ENCODE results near the gene OR51I2. TPM values are rescaled to one million over a fixed set of nuclear protein-coding genes. Genes with fewer than 3 reads are reported as not detected.

Gene OR51I2
- total and polyA plus RNA-seq, 9 of the 15 experiments (the other 6 are each of a cell fraction or from before 2014, with no cell fraction given): 0.06 to 0.61 (median 0.07) TPM; not detected in 6

DNA sequence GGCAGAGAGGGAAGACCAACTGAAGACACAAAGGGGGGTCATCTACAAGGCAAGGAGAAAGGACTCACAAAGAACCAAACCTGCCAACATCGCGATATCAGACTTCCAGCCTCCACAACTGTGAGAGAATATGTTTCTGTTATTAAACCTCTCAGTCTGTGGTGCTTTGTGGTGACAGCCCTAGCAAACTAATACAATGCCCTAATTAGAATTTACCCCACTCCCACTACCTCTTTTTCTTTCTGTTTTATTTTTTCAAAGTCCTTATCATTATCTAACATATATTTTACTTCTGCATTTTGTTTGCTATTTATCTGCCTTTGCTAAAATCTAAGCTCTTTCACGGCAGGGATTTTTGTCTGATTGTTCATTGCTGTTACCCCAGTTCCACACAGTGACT lies 36.9 kb downstream of the OR51I2 start:
- H3K4me1 ChIP-seq (replicated peaks in 1 of 2; ENCODE audit: control insufficient read depth in 2 of 2, insufficient read depth in 2 of 2, low read length in 2 of 2): peaks cover 4 to 5% of the 10 kb centered on the region in 2 experiments; a peak in 1 of 5 replicates
- ATAC-seq (no peak; the same call in 2 of the 3 replicates), FAIRE-seq (no peak), DNase-seq (ENCODE audit: extremely low read depth in 1 of 4, low spot score in 3 of 4) (no peak)
- intact Hi-C loops (cut with micrococcal nuclease): no loop called here
- no peaks in the 10 kb centered on the region for H3K27me3 ChIP-seq (ENCODE audit: control insufficient read depth in 2 of 2, insufficient read depth in 2 of 2, low read length in 2 of 2)
- peaks cover 33% of the 10 kb centered on the region for H4K20me1 ChIP-seq (replicated peaks; ENCODE audit: control insufficient read depth, insufficient read depth, low read length)
- TF ChIP-seq, protein P1, sequence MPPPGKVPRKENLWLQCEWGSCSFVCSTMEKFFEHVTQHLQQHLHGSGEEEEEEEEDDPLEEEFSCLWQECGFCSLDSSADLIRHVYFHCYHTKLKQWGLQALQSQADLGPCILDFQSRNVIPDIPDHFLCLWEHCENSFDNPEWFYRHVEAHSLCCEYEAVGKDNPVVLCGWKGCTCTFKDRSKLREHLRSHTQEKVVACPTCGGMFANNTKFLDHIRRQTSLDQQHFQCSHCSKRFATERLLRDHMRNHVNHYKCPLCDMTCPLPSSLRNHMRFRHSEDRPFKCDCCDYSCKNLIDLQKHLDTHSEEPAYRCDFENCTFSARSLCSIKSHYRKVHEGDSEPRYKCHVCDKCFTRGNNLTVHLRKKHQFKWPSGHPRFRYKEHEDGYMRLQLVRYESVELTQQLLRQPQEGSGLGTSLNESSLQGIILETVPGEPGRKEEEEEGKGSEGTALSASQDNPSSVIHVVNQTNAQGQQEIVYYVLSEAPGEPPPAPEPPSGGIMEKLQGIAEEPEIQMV (tag; conservative IDR thresholded peaks at IDR 0.05; ENCODE audit: low read depth): no peak
- peak; percentile 49; the same call in 1 of the 2 replicates for TF ChIP-seq POLR2A (conservative IDR thresholded peaks at IDR 0.05)
- H3K27ac ChIP-seq (ENCODE audit: extremely low read depth, low read depth, low read length): no peak overlapping the region
- H3K9me3 ChIP-seq (replicated peaks; ENCODE audit: control insufficient read depth, insufficient read depth, low read depth, low read length): peaks cover 4% of the 10 kb centered on the region
- in situ Hi-C loops (cut with MboI): no loop called here
- H3K79me2 ChIP-seq (ENCODE audit: control insufficient read depth, insufficient read depth, low read length): peaks cover 77% of the 10 kb centered on the region
- peaks cover 74% of the 10 kb centered on the region for H3K36me3 ChIP-seq (ENCODE audit: control insufficient read depth, insufficient read depth, low read length)
- H2AFZ ChIP-seq (ENCODE audit: low read depth, low read length): no peak overlapping the region
- no peak overlapping the region for H3K9ac ChIP-seq (ENCODE audit: insufficient read depth in 1 of 2, low read depth in 2 of 2, low read length in 2 of 2)
- no peak overlapping the region for H3K4me2 ChIP-seq (ENCODE audit: insufficient read depth, low read length)
- H3K9me1 ChIP-seq (ENCODE audit: control insufficient read depth, insufficient read depth, low read length): no peaks in the 10 kb centered on the region
- H3K4me3 ChIP-seq: no peak overlapping the region
- ChIA-PET POLR2A (interaction anchor here (0.5 to 3.0 kb wide), 5 partner anchors 12 to 127 kb away, joined by 3 to 25 read pairs (median 3); no protein-coding TSS in a partner anchor), CTCF (ENCODE audit: low intra/inter-chr PET ratio) (no interaction called here)
- BruUV-seq (replicated peaks): no TSS peak
- 79% methylated on average over 3 of the region's 3 CpGs for WGBS (ENCODE audit: insufficient coverage, low coverage, missing lambda C conversion rate)

DNA sequence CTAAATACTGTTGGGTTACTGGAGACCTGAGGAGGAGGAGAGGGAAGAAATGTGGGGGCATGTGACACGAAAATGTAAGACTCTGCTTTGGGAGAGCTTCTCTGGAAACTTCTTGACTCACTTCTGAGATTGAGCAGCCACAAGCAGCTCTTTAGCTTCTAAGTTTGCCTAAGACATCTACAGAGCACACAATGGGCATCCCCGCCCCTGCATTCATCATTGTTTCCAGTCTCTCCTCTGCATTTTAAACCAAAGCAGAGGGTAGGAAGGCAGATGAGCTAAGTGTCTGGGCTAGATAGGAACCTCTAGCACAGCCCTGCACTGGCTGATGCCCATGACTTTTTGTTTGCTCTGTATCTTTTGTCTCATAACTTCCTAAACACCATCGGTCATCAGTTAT lies 37.3 kb downstream of the OR51I2 start:
- H3K9me3 ChIP-seq (replicated peaks; ENCODE audit: control insufficient read depth, insufficient read depth, low read depth, low read length): peaks cover 4% of the 10 kb centered on the region
- no peaks in the 10 kb centered on the region for H3K9me1 ChIP-seq (ENCODE audit: control insufficient read depth, insufficient read depth, low read length)
- ATAC-seq: peak; percentile 41
- peaks cover 4 to 5% of the 10 kb centered on the region in 2 experiments; a peak in 1 of 5 replicates for H3K4me1 ChIP-seq (replicated peaks in 1 of 2; ENCODE audit: control insufficient read depth in 2 of 2, insufficient read depth in 2 of 2, low read length in 2 of 2)
- no peak for FAIRE-seq
- no peak overlapping the region for H3K4me3 ChIP-seq
- intact Hi-C loops (cut with micrococcal nuclease) (no loop called here), in situ Hi-C loops (cut with MboI) (no loop called here)
- ChIA-PET CTCF (ENCODE audit: low intra/inter-chr PET ratio) (no interaction called here), POLR2A (interaction anchor here (0.5 to 3.0 kb wide), 6 partner anchors 12 to 127 kb away, joined by 3 to 25 read pairs (median 3); no protein-coding TSS in a partner anchor)
- H3K36me3 ChIP-seq (ENCODE audit: control insufficient read depth, insufficient read depth, low read length): peaks cover 78% of the 10 kb centered on the region
- H4K20me1 ChIP-seq (replicated peaks; ENCODE audit: control insufficient read depth, insufficient read depth, low read length): peaks cover 36% of the 10 kb centered on the region
- no peak overlapping the region for H2AFZ ChIP-seq (ENCODE audit: low read depth, low read length)
- no peak overlapping the region for H3K4me2 ChIP-seq (ENCODE audit: insufficient read depth, low read length)
- no peaks in the 10 kb centered on the region for H3K27me3 ChIP-seq (ENCODE audit: control insufficient read depth in 2 of 2, insufficient read depth in 2 of 2, low read length in 2 of 2)
- no peak for DNase-seq (ENCODE audit: extremely low read depth in 1 of 4, low spot score in 3 of 4)
- WGBS (ENCODE audit: insufficient coverage, low coverage, missing lambda C conversion rate): 38% methylated on average over 3 of the region's 3 CpGs
- H3K79me2 ChIP-seq (ENCODE audit: control insufficient read depth, insufficient read depth, low read length): peaks cover 81% of the 10 kb centered on the region
- no peak overlapping the region for H3K9ac ChIP-seq (ENCODE audit: insufficient read depth in 1 of 2, low read depth in 2 of 2, low read length in 2 of 2)
- H3K27ac ChIP-seq (ENCODE audit: extremely low read depth, low read depth, low read length): no peak overlapping the region
- no TSS peak for BruUV-seq (replicated peaks)
- TF ChIP-seq KDM1A (IDR thresholded peaks at IDR 0.05) (peak; percentile 45 to 73; a peak in 1 of 4 replicates), EGR1 (conservative IDR thresholded peaks at IDR 0.05) (0 out of 2 replicates have a peak, but pooled peaks have one; percentile 7), POLR2AphosphoS5 (IDR thresholded peaks at IDR 0.05; ENCODE audit: control insufficient read depth, insufficient read depth, low read depth, low read length) (peak; percentile 81), POLR2A (conservative IDR thresholded peaks at IDR 0.05) (peak; percentile 34)
